ENCODE measurements around the gene MAP4K4. TPM values are rescaled to one million over a fixed set of nuclear protein-coding genes. Genes with fewer than 3 reads are reported as not detected.

Gene MAP4K4
- total RNA-seq, 4 donors from 2014 or later: 14.2 to 65.2 (median 29.1) TPM

- H3K27ac ChIP-seq: no peak overlapping the region
Measured at GRCh38 chr2:101828673-101829334, 131.3 kb downstream of the MAP4K4 start.

GRCh38 chr2:101829429-101829828 is 131.9 kb downstream of the MAP4K4 start:
- peaks cover 0 to 21% (median 0%) of the 10 kb centered on the region in 4 donors for H3K4me1 ChIP-seq
- no peak overlapping the region for H3K4me3 ChIP-seq
- H3K27me3 ChIP-seq: no peaks in the 10 kb centered on the region
- no peaks in the 10 kb centered on the region for H3K9me3 ChIP-seq
- no peak for DNase-seq
- H3K36me3 ChIP-seq: peaks cover 0 to 7% (median 0%) of the 10 kb centered on the region in 3 donors
- no peak overlapping the region for H3K27ac ChIP-seq
- TF ChIP-seq CTCF (IDR thresholded peaks at IDR 0.05) (no peak), POLR2A (IDR thresholded peaks at IDR 0.05) (no peak)

More at GRCh38 chr2:101828673-101829334, 131.3 kb downstream of the MAP4K4 start:
- H3K4me3 ChIP-seq: no peak overlapping the region
- TF ChIP-seq CTCF (IDR thresholded peaks at IDR 0.05): no peak
- TF ChIP-seq POLR2A (IDR thresholded peaks at IDR 0.05): no peak
- H3K27me3 ChIP-seq: no peaks in the 10 kb centered on the region
- no peaks in the 10 kb centered on the region for H3K9me3 ChIP-seq
- DNase-seq: no peak
- H3K4me1 ChIP-seq: peaks cover 0 to 21% (median 0%) of the 10 kb centered on the region in 4 donors
- peaks cover 0 to 6% (median 0%) of the 10 kb centered on the region in 3 donors for H3K36me3 ChIP-seq

GRCh38 chr2:101830146-101830545 is 132.6 kb downstream of the MAP4K4 start:
- H3K4me1 ChIP-seq: peaks cover 0 to 21% (median 0%) of the 10 kb centered on the region in 4 donors

GRCh38 chr2:101830555-101830954 is 133.0 kb downstream of the MAP4K4 start:
- no peak overlapping the region for H3K4me3 ChIP-seq
- DNase-seq: no peak
- H3K4me1 ChIP-seq: peaks cover 0 to 21% (median 0%) of the 10 kb centered on the region in 4 donors
- no peak for TF ChIP-seq CTCF (IDR thresholded peaks at IDR 0.05)
- TF ChIP-seq POLR2A (IDR thresholded peaks at IDR 0.05): no peak
- no peaks in the 10 kb centered on the region for H3K9me3 ChIP-seq
- H3K36me3 ChIP-seq: peaks cover 0 to 18% (median 0%) of the 10 kb centered on the region in 3 donors
- H3K27me3 ChIP-seq: no peaks in the 10 kb centered on the region
- H3K27ac ChIP-seq: no peak overlapping the region

More at GRCh38 chr2:101830146-101830545, 132.6 kb downstream of the MAP4K4 start:
- no peak for DNase-seq
- Histone ChIP-seq H3K9me3 (no peaks in the 10 kb centered on the region), H3K36me3 (peaks cover 0 to 14% (median 0%) of the 10 kb centered on the region in 3 donors), H3K27ac (no peak overlapping the region), H3K27me3 (no peaks in the 10 kb centered on the region), H3K4me3 (no peak overlapping the region)
- TF ChIP-seq CTCF (IDR thresholded peaks at IDR 0.05) (no peak), POLR2A (IDR thresholded peaks at IDR 0.05) (no peak)

GRCh38 chr2:101831351-101831865 is 133.9 kb downstream of the MAP4K4 start:
- H3K4me1 ChIP-seq: peaks cover 0 to 21% (median 0%) of the 10 kb centered on the region in 4 donors
- TF ChIP-seq CTCF (IDR thresholded peaks at IDR 0.05): peak; percentile 11 to 77 (median 72)
- TF ChIP-seq POLR2A (IDR thresholded peaks at IDR 0.05): no peak
- H3K36me3 ChIP-seq: peaks cover 0 to 27% (median 0%) of the 10 kb centered on the region in 3 donors
- H3K4me3 ChIP-seq: no peak overlapping the region
- no peaks in the 10 kb centered on the region for H3K9me3 ChIP-seq
- H3K27me3 ChIP-seq: no peaks in the 10 kb centered on the region
- peak overlapping the region in 1 of 4 donors; percentile 19 for H3K27ac ChIP-seq
- DNase-seq: peak; percentile 62 to 88 (median 68)
